ENCODE data around the gene LFNG. TPM values are rescaled to one million over a fixed set of nuclear protein-coding genes. Genes with fewer than 3 reads are reported as not detected.

LFNG gene
- total and polyA plus RNA-seq, 9 of the 15 experiments (the other 6 are each of a cell fraction or from before 2014, with no cell fraction given): 0.03 to 0.89 (median 0.25) TPM; not detected in 1

DNA sequence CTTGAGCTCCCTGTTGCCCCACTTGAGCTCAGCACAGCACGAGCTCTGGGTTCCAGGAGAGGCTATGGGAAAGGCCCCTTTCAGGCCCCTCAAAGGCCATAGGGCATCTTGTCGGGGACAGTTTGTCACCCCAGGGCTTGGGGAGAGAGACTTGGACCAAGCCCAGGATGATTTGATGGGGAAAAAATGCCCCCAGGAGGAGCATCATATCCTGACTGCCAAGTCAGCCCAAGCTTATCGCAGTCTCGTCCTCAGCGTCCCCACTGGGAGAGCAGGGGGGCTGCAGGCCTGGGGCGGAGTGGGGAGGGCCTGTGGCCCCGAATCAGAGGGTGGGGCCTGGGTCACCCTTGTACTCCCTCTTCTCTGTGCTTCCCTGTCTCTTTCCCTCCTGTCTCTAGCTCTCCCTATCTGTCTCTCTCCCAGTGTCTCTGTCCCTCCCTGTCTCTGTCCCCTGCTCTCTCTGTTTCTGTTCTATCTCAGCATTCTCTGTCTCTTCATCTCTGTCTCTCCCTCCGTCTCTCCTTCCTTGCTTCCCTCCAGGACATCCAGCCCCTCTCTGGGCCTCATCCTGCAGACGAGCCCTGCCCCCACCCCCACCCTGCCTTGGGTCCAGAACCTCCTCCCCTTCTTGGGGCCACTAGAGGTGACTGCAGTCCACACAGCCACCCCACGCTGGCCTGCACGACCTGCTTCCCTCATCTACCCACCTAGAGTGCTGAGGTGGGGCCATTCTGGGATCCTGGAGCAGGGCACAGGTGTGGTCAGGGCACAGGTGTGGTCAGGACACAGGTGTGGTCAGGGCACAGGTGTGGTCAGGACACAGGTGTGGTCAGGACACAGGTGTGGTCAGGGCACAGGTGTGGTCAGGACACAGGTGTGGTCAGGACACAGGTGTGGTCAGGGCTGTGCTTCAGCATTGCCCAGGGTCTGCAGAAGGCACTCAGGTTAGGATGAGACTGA, 26.1 kb upstream of the LFNG start:
- H3K27ac ChIP-seq (ENCODE audit: extremely low read depth, low read depth, low read length): no peak overlapping the region
- DNase-seq (ENCODE audit: extremely low read depth in 1 of 4, low spot score in 3 of 4) (no peak), FAIRE-seq (no peak), ATAC-seq (no peak)
- no peak overlapping the region for H3K4me3 ChIP-seq
- ChIA-PET CTCF (ENCODE audit: low intra/inter-chr PET ratio) (no interaction called here), POLR2A (interaction anchor here (0.5 to 0.8 kb wide), 4 partner anchors 15 to 463 kb away, joined by 3 to 4 read pairs (median 3); no protein-coding TSS in a partner anchor)
- in situ Hi-C loops (cut with MboI): no loop called here
- H3K79me2 ChIP-seq (ENCODE audit: control insufficient read depth, insufficient read depth, low read length): no peaks in the 10 kb centered on the region
- peaks cover 6 to 18% of the 10 kb centered on the region in 2 experiments; a peak in 3 of 5 replicates for H3K27me3 ChIP-seq (ENCODE audit: control insufficient read depth in 2 of 2, insufficient read depth in 2 of 2, low read length in 2 of 2)
- H3K4me2 ChIP-seq (ENCODE audit: insufficient read depth, low read length): no peak overlapping the region
- BruUV-seq (replicated peaks): no TSS peak
- H3K4me1 ChIP-seq (replicated peaks in 1 of 2; ENCODE audit: control insufficient read depth in 2 of 2, insufficient read depth in 2 of 2, low read length in 2 of 2): peaks cover 0 to 41% of the 10 kb centered on the region in 2 experiments; a peak in 2 of 5 replicates
- H3K9me3 ChIP-seq (replicated peaks; ENCODE audit: control insufficient read depth, insufficient read depth, low read depth, low read length): no peaks in the 10 kb centered on the region
- intact Hi-C loops (cut with micrococcal nuclease): no loop called here
- no peaks in the 10 kb centered on the region for H3K9me1 ChIP-seq (ENCODE audit: control insufficient read depth, insufficient read depth, low read length)
- no peak overlapping the region for H2AFZ ChIP-seq (ENCODE audit: low read depth, low read length)
- no peaks in the 10 kb centered on the region for H4K20me1 ChIP-seq (replicated peaks; ENCODE audit: control insufficient read depth, insufficient read depth, low read length)
- no peak overlapping the region; a peak in 1 of 4 replicates for H3K9ac ChIP-seq (ENCODE audit: insufficient read depth in 1 of 2, low read depth in 2 of 2, low read length in 2 of 2)
- TF ChIP-seq WHSC1 (IDR thresholded peaks at IDR 0.05; ENCODE audit: low read length) (no peak), ZNF133 (CRISPR knock-in tag; IDR thresholded peaks at IDR 0.05) (no peak), ATF1 (CRISPR knock-in tag; IDR thresholded peaks at IDR 0.05) (no peak), ATF1 (tag; IDR thresholded peaks at IDR 0.05) (no peak), ZBTB1 (CRISPR knock-in tag; IDR thresholded peaks at IDR 0.05; ENCODE audit: borderline replicate concordance, low read depth) (no peak), U2AF2 (optimal IDR thresholded peaks at IDR 0.05; ENCODE audit: low read depth, low read length) (no peak), KHSRP (IDR thresholded peaks at IDR 0.05) (no peak), ZNF695 (CRISPR knock-in tag; IDR thresholded peaks at IDR 0.05) (no peak), ZNF143 (CRISPR knock-in tag; IDR thresholded peaks at IDR 0.05) (no peak), TAL1 (IDR thresholded peaks at IDR 0.05) (no peak), ZKSCAN3 (CRISPR knock-in tag; IDR thresholded peaks at IDR 0.05) (no peak)
- TF ChIP-seq, protein P1, sequence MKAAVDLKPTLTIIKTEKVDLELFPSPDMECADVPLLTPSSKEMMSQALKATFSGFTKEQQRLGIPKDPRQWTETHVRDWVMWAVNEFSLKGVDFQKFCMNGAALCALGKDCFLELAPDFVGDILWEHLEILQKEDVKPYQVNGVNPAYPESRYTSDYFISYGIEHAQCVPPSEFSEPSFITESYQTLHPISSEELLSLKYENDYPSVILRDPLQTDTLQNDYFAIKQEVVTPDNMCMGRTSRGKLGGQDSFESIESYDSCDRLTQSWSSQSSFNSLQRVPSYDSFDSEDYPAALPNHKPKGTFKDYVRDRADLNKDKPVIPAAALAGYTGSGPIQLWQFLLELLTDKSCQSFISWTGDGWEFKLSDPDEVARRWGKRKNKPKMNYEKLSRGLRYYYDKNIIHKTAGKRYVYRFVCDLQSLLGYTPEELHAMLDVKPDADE (conservative IDR thresholded peaks at IDR 0.05; ENCODE audit: control insufficient read depth, low read depth, low read length): no peak
- 8% methylated on average over 8 of the region's 11 CpGs for WGBS (ENCODE audit: insufficient coverage, low coverage, missing lambda C conversion rate)
- no peaks in the 10 kb centered on the region for H3K36me3 ChIP-seq (ENCODE audit: control insufficient read depth, insufficient read depth, low read length)
